Neural progenitor cell (in vitro differentiated cells): ENCODE data around the gene SFR1.

ENCODE experiments used
- CTCF ChIP-seq: fragments of 200-600 bp; sonication (generic); IDR thresholded peaks from 2 replicates; pipeline ENCODE4 v1.5.1; 2017; ENCODE audit warnings: antibody characterized with exemption, mild to moderate bottlenecking
- EZH2 ChIP-seq: fragments of 200-600 bp; sonication (generic); IDR thresholded peaks from 2 replicates; pipeline ENCODE4 v1.6.1; 2017; ENCODE audit warnings: antibody characterized with exemption, mild to moderate bottlenecking, moderate library complexity

GRCh38 chr10:104077247-104077646, 44.7 kb upstream of the SFR1 start:
- TF ChIP-seq CTCF (no peak), EZH2 (no peak)
